ENCODE data around the gene ATP11A. TPM values are rescaled to one million over a fixed set of nuclear protein-coding genes. Genes with fewer than 3 reads are reported as not detected.
"Not testable (repeated sequence)": the region's sequence is repeated elsewhere in the genome, so short reads cannot be mapped to it uniquely, and the experiment has no call there.

The ATP11A gene
- total RNA-seq, 1 donor from 2014 or later: 90.4 TPM

GRCh38 chr13:112675366-112675756, 14.5 kb upstream of the ATP11A start:
- peaks cover 27% of the 10 kb centered on the region for H3K4me1 Mint-ChIP-seq (ENCODE audit: low read depth)
- intact Hi-C loops (cut with micrococcal nuclease): no loop called here
- no peaks in the 10 kb centered on the region for H3K36me3 Mint-ChIP-seq (ENCODE audit: low read depth)
- H3K9me3 Mint-ChIP-seq: no peaks in the 10 kb centered on the region
- no peak overlapping the region for H3K4me3 Mint-ChIP-seq
- H3K27me3 Mint-ChIP-seq (ENCODE audit: insufficient read depth): peaks cover 4% of the 10 kb centered on the region
- DNase-seq (ENCODE audit: low spot score): no peak
- no peak overlapping the region for H3K27ac Mint-ChIP-seq

DNA sequence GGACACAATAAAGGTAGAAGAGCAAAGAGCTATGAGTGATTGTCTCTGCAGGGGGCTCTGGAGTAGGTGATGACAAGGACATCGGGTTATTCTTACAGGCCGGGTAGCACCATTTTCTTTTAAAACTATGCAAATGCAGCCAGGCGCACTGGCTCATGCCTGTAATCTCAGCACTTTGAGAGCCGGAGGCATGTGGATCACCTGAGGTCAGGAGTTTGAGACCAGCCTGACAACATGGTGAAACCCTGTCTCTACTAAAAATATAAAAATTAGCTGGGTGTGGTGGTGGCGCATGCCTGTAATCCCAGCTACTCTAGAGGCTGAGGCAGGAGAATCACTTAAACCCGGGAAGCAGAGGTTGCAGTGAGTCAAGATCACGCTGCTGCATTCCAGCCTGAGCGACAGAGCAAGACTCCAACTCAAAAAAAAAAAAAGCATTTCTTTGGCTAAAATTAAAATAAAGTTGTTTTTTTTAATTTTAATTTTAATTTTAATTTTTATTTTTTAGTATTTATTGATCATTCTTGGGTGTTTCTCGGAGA, 12.3 kb upstream of the ATP11A start:
- not testable (repeated sequence) for DNase-seq (ENCODE audit: low spot score); H3K27me3 Mint-ChIP-seq (ENCODE audit: insufficient read depth); H3K4me3 Mint-ChIP-seq

DNA sequence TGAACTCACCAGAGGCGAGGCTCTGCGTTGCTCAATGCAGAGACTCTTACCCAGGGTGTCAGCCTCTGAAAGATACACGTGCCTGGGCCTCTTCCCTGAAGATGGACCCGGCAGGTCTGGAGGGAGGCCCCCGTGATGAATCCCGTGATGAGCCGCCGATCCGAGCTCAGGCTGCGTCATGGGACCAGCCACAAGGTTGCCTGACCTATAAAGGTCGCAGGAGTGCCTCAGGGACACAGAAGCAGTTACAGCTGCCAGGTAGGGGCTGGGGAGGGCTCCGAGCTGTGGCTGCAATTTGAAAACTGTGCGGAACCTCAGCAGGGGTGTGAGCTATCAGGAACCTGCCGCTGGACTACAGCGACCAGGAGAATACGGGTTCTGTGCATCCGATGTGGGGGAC, 10.5 kb upstream of the ATP11A start:
- Mint-ChIP-seq H3K4me1 (ENCODE audit: low read depth) (peaks cover 9% of the 10 kb centered on the region), H3K27me3 (ENCODE audit: insufficient read depth) (peaks cover 7% of the 10 kb centered on the region), H3K4me3 (no peak overlapping the region), H3K27ac (no peak overlapping the region), H3K9me3 (no peaks in the 10 kb centered on the region), H3K36me3 (ENCODE audit: low read depth) (no peaks in the 10 kb centered on the region)
- intact Hi-C loops (cut with micrococcal nuclease): no loop called here
- DNase-seq (ENCODE audit: low spot score): no peak

More for the DNA sequence above, 12.3 kb upstream of the ATP11A start:
- H3K27ac Mint-ChIP-seq; H3K9me3 Mint-ChIP-seq; H3K36me3 Mint-ChIP-seq (ENCODE audit: low read depth); intact Hi-C loops (cut with micrococcal nuclease): not testable (repeated sequence)
- H3K4me1 Mint-ChIP-seq (ENCODE audit: low read depth): peaks cover 27% of the 10 kb centered on the region

- peaks cover 3% of the 10 kb centered on the region for H3K4me1 Mint-ChIP-seq (ENCODE audit: low read depth)
- H3K4me3 Mint-ChIP-seq: no peak overlapping the region
- no peaks in the 10 kb centered on the region for H3K36me3 Mint-ChIP-seq (ENCODE audit: low read depth)
- DNase-seq (ENCODE audit: low spot score): no peak
- H3K9me3 Mint-ChIP-seq: no peaks in the 10 kb centered on the region
- peaks cover 7% of the 10 kb centered on the region for H3K27me3 Mint-ChIP-seq (ENCODE audit: insufficient read depth)
- intact Hi-C loops (cut with micrococcal nuclease): no loop called here
- no peak overlapping the region for H3K27ac Mint-ChIP-seq
Measured at GRCh38 chr13:112679932-112680677, 9.7 kb upstream of the ATP11A start.

DNA sequence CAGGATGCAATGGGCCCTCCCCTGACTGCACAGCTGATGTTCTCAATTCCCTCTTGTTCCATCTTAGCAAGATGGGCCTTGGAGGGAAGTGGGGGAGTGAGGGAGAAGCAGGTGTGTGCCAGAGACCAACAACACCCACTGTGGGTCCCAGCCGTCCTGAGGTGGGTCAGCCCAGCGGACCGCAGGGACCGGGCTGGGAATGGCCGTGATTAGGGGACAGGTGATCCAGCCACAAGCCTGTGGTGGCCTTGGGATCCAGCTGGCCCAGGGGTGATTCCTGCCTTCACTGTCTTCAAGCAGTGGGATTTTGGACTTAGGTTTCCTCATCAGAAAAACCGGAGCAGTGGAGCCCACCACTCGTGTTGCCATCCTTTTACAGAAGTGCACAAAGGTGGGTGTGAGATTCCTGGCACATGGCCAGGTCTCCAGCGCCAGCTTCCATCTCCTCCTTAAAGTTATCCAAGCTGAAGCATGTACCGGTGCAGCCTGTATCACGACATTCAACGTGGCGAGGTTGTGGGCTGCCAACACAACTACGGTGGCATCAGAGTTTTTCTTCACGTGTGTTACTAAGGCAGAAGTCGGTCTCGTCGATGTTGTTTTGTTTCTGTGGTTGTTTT, 9.0 kb upstream of the ATP11A start:
- Mint-ChIP-seq H3K4me1 (ENCODE audit: low read depth) (peaks cover 4% of the 10 kb centered on the region), H3K27me3 (ENCODE audit: insufficient read depth) (peaks cover 7% of the 10 kb centered on the region), H3K9me3 (no peaks in the 10 kb centered on the region), H3K36me3 (ENCODE audit: low read depth) (no peaks in the 10 kb centered on the region), H3K27ac (no peak overlapping the region), H3K4me3 (no peak overlapping the region)
- intact Hi-C loops (cut with micrococcal nuclease): no loop called here
- no peak for DNase-seq (ENCODE audit: low spot score)

DNA sequence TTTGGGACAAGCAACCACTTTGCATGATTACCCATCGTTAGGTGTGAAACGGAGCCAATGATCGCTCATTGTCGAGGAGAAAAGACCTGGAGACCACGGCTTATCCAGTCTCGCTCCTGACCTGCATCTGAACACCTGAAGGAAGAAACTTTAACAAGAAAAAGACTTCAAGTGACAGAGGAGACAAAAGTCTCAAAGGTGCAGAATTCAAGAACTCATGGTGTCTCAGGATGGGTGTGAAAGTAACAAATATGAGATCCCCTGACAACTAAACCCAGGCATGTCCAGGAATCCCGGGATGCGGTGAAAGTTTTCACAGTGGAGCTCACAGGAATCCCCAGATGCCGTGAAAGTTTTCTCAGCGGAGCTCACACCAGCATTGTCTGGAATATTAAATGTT, 6.3 kb upstream of the ATP11A start:
- no peaks in the 10 kb centered on the region for H3K9me3 Mint-ChIP-seq
- intact Hi-C loops (cut with micrococcal nuclease): no loop called here
- peaks cover 22% of the 10 kb centered on the region for H3K4me1 Mint-ChIP-seq (ENCODE audit: low read depth)
- peaks cover 6% of the 10 kb centered on the region for H3K27me3 Mint-ChIP-seq (ENCODE audit: insufficient read depth)
- H3K36me3 Mint-ChIP-seq (ENCODE audit: low read depth): no peaks in the 10 kb centered on the region
- no peak for DNase-seq (ENCODE audit: low spot score)
- H3K27ac Mint-ChIP-seq: no peak overlapping the region
- H3K4me3 Mint-ChIP-seq: no peak overlapping the region

DNA sequence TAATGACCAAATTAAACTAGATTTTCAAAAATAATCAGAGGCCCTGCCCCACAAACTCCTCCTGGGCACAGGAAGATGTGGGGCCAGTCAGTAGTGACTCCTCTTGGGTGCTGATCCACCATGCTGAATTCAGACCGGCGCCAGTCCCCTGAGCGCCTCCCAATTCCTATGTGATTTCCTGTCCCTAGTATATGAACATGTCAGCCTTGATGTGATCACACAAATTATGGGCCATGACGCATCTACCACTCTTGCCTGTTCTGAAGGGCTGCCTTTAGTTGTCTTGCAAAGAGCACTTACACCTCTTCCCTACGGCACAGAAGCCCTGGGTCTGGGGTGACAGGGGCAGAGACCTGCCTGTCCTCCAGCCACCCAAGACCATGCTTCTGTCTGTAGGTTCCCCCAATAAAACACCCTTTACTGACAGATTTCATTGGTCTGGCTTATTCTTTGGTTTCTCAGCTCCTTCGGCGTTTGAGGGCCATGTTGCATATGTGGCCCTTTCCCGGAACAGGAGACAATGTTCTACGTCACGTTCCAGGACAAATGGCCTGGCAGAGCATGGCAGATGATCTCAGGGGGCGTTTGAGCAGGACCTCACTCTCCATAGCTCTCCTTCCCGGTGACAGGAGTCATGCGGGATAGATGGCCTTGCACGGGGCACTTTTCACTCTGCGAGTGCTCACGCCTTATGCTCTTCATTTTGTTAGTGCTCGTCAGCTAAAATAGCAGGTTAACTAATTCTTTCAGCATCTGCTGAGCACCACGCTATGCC, 5.6 kb upstream of the ATP11A start:
- no peak for DNase-seq (ENCODE audit: low spot score)
- Mint-ChIP-seq H3K36me3 (ENCODE audit: low read depth) (no peaks in the 10 kb centered on the region), H3K27ac (no peak overlapping the region), H3K9me3 (no peaks in the 10 kb centered on the region), H3K27me3 (ENCODE audit: insufficient read depth) (peaks cover 2% of the 10 kb centered on the region), H3K4me1 (ENCODE audit: low read depth) (peaks cover 29% of the 10 kb centered on the region), H3K4me3 (no peak overlapping the region)
- intact Hi-C loops (cut with micrococcal nuclease): no loop called here

GRCh38 chr13:112685189-112685805, 4.5 kb upstream of the ATP11A start:
- H3K27me3 Mint-ChIP-seq (ENCODE audit: insufficient read depth): not testable (repeated sequence)

DNA sequence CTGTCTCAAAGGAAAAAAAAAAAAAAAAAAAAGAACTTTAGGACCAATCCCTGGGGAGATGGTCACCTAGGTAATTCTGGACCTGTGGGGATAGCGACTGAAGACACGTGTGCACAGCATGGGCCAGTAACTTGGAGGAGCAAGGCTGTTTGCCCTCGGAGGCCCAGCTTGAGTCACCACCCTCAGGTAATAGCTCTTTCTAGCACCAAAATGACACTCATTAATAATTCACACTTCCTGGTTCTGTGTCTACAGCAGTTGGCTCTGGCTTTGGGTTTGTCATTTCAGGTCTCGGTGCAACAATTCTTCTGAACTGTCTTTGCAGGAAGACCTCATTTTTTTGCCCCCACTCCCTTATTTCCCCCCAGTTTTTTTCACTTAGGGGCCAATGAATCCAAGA, 3.9 kb upstream of the ATP11A start:
- no peaks in the 10 kb centered on the region for H3K9me3 Mint-ChIP-seq
- H3K27me3 Mint-ChIP-seq (ENCODE audit: insufficient read depth): peaks cover 2% of the 10 kb centered on the region
- H3K27ac Mint-ChIP-seq: no peak overlapping the region
- peaks cover 30% of the 10 kb centered on the region for H3K4me1 Mint-ChIP-seq (ENCODE audit: low read depth)
- H3K36me3 Mint-ChIP-seq (ENCODE audit: low read depth): no peaks in the 10 kb centered on the region
- H3K4me3 Mint-ChIP-seq: no peak overlapping the region
- intact Hi-C loops (cut with micrococcal nuclease): loop anchor here (5.0 kb wide), 2 partner anchors 521 to 611 kb away; partner anchors contain the start of genes CUL4A, LAMP1 and PCID2
- no peak for DNase-seq (ENCODE audit: low spot score)

More at GRCh38 chr13:112685189-112685805, 4.5 kb upstream of the ATP11A start:
- H3K4me3 Mint-ChIP-seq; H3K9me3 Mint-ChIP-seq; H3K27ac Mint-ChIP-seq; DNase-seq (ENCODE audit: low spot score); H3K36me3 Mint-ChIP-seq (ENCODE audit: low read depth): not testable (repeated sequence)
- intact Hi-C loops (cut with micrococcal nuclease): loop anchor here (5.0 kb wide), 2 partner anchors 522 to 612 kb away; partner anchors contain the start of genes CUL4A, LAMP1 and PCID2
- peaks cover 30% of the 10 kb centered on the region for H3K4me1 Mint-ChIP-seq (ENCODE audit: low read depth)

- intact Hi-C loops (cut with micrococcal nuclease): loop anchor here (5.0 kb wide), 2 partner anchors 521 to 611 kb away; partner anchors contain the start of genes CUL4A, LAMP1 and PCID2
- DNase-seq (ENCODE audit: low spot score): no peak
- Mint-ChIP-seq H3K4me3 (no peak overlapping the region), H3K27me3 (ENCODE audit: insufficient read depth) (peaks cover 2% of the 10 kb centered on the region), H3K36me3 (ENCODE audit: low read depth) (no peaks in the 10 kb centered on the region), H3K27ac (no peak overlapping the region), H3K4me1 (ENCODE audit: low read depth) (peaks cover 31% of the 10 kb centered on the region), H3K9me3 (no peaks in the 10 kb centered on the region)
Measured at GRCh38 chr13:112686364-112686763, 3.5 kb upstream of the ATP11A start.

DNA sequence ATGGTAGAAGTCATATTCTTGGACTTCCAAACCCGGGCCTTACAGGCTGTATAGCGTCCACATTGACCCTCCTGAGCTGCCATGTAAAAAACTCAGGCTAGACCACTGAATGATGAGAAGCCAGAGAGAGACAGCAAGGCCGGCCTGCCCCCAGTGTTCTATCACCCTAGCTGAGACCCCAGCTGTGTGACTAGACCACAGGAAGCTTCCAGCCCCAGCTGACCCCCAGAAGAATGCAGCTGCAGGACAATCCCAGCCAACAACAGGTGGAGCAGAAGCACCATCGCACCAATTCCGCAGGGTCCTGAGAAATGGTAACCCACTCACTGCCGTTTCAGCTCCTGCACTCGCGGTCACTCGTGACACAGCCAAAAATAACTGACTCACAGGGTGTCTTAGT, 2.9 kb upstream of the ATP11A start:
- Mint-ChIP-seq H3K4me3 (no peak overlapping the region), H3K9me3 (no peaks in the 10 kb centered on the region), H3K27me3 (ENCODE audit: insufficient read depth) (peaks cover 2% of the 10 kb centered on the region), H3K36me3 (ENCODE audit: low read depth) (no peaks in the 10 kb centered on the region), H3K27ac (no peak overlapping the region), H3K4me1 (ENCODE audit: low read depth) (peaks cover 38% of the 10 kb centered on the region)
- intact Hi-C loops (cut with micrococcal nuclease): loop anchor here (5.0 kb wide), 2 partner anchors 520 to 610 kb away; partner anchors contain the start of genes CUL4A, LAMP1 and PCID2
- no peak for DNase-seq (ENCODE audit: low spot score)

- Mint-ChIP-seq H3K27me3 (ENCODE audit: insufficient read depth) (no peaks in the 10 kb centered on the region), H3K36me3 (ENCODE audit: low read depth) (no peaks in the 10 kb centered on the region), H3K27ac (peak overlapping the region; percentile 94), H3K4me3 (peak overlapping the region; percentile 84), H3K9me3 (no peaks in the 10 kb centered on the region), H3K4me1 (ENCODE audit: low read depth) (peaks cover 48% of the 10 kb centered on the region)
- DNase-seq (ENCODE audit: low spot score): no peak
- intact Hi-C loops (cut with micrococcal nuclease): loop anchor here (2.0 to 5.0 kb wide), 4 partner anchors 255 to 1535 kb away; partner anchors contain the start of genes CUL4A, LAMP1 and PCID2
Measured at GRCh38 chr13:112687836-112688559, 1.8 kb upstream of the ATP11A start.

Data from activated T-helper 1 cell treated with anti-CD3 and anti-CD28 coated beads, Interleukin-12 subunit alpha, Interleukin-12 subunit beta, Interleukin-2, Interleukin-4 antibody, amounts not matched to agents 30 ng/mL and 10 ng/mL and 1 ng/mL, durations not matched to agents 14 hours and 24 hours and 36 hours (primary cell).